AG04450 (cell line): ENCODE measurements around the gene MIR17HG. TPM values are rescaled to one million over a fixed set of nuclear protein-coding genes. Genes with fewer than 3 reads are reported as not detected.

Experiments
- CTCF ChIA-PET: fragments of 300-600, 350-600 bp; formaldehyde crosslinking; extraction: SDS; loops from one replicate; lab custom pipeline; 2022; ENCODE audit warnings: antibody characterized with exemption, inconsistent platforms; lab: Charles Lee
- POLR2A ChIA-PET: fragments of 350-600 bp; formaldehyde crosslinking; extraction: SDS; loops from one replicate; lab custom pipeline; 2021; ENCODE audit warnings: antibody characterized with exemption, inconsistent platforms; lab: Yijun Ruan, JAX
- DNase-seq: peaks from one replicate; pipeline ENCODE4 v3.0.0-alpha.2; 2011; ENCODE audit warnings: low read depth, low spot score
- H3K27ac ChIP-seq: one replicate; pipeline ENCODE4 v1.5.1; 2012; ENCODE audit warnings: low read depth, low read length, control low read depth
- H3K27me3 ChIP-seq: one replicate; pipeline ENCODE4 v1.6.0; 2012; ENCODE audit warnings: low read length; ENCODE audit not compliant: control insufficient read depth, insufficient read depth
- H3K4me3 ChIP-seq: 2 replicates; pipeline ENCODE4 v1.5.1; 2011; ENCODE audit warnings: mild to moderate bottlenecking, low read depth, low read length, control low read depth
- H3K9me3 ChIP-seq: 2 replicates; pipeline ENCODE4 v1.5.1; 2012; ENCODE audit warnings: low read length; ENCODE audit not compliant: control insufficient read depth, insufficient read depth
- CTCF ChIP-seq: IDR thresholded peaks from 2 replicates; pipeline ENCODE4 v1.5.1; 2011; ENCODE audit warnings: low read depth, low read length, control low read depth, inconsistent platforms
- polyA plus RNA-seq: library from polyadenylated mRNA; depleted of rRNA; stranded (reverse); fragments of >200 nt; gene quantifications from 2 replicates; pipeline ENCODE4 v1.2.3, GENCODE V29; 2011; rRNA removed

The MIR17HG gene
- polyA plus RNA-seq, 1 experiment = 1.3 TPM

DNA sequence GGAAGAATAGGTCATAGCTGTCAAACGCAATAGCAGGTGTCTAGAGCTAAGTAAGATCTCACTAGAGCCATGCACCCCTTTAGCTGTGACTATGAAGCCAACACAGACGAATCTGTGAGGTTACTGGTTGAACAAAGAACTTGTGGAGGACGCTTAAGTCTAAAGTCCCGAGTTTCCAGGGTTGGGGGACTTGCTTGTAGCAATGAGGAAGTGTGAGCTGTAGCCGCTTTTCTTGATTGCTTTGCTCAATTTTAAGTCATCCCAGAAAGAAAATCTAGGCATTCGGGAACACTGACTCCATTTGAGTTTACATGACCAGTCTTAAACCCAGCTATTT, 52.5 kb downstream of the MIR17HG start:
- POLR2A ChIA-PET = interaction anchor here (0.7 kb wide), 1 partner anchor 264 kb away, joined by 3 read pairs; no protein-coding TSS in a partner anchor
- Histone ChIP-seq H3K27me3 (peaks cover 20% of the 10 kb centered on the region), H3K27ac (no peak overlapping the region), H3K4me3 (no peak overlapping the region), H3K9me3 (no peaks in the 10 kb centered on the region; the same call in 1 of the 2 replicates)
- no peak for DNase-seq
- CTCF ChIA-PET = interaction anchor here (1.7 kb wide), 1 partner anchor 51 kb away, joined by 4 read pairs; no protein-coding TSS in a partner anchor
- TF ChIP-seq CTCF = no peak

DNA sequence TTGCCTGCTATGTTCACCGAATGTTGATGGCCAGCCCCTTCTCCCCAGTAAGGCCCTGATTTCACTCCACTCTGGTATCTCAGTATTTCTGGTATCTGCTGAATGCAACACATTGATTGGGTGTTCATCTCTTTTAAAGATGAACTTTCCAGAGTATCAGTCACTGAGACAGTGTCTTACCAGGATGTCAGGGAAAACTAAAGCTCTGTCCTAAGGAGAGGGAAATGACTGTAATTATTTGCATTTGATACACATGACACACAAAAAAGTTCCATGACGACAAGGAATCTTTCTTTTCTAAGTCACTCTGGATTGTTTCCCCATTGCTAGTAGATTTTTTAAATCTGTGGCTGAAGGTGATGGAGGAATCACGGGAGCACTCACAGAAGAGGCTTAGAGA, 53.2 kb downstream of the MIR17HG start:
- no peak for DNase-seq
- ChIA-PET POLR2A (no interaction called here), CTCF (interaction anchor here (1.7 kb wide), 1 partner anchor 51 kb away, joined by 4 read pairs; no protein-coding TSS in a partner anchor)
- Histone ChIP-seq H3K27me3 (peaks cover 20% of the 10 kb centered on the region), H3K9me3 (no peaks in the 10 kb centered on the region; the same call in 1 of the 2 replicates), H3K4me3 (no peak overlapping the region), H3K27ac (no peak overlapping the region)
- no peak for TF ChIP-seq CTCF

GRCh38 chr13:91401920-91402319, 54.4 kb downstream of the MIR17HG start:
- no peak for DNase-seq
- no peak for TF ChIP-seq CTCF
- ChIA-PET POLR2A (no interaction called here), CTCF (no interaction called here)
- H3K27me3 ChIP-seq = peaks cover 16% of the 10 kb centered on the region
- no peak overlapping the region for H3K4me3 ChIP-seq
- H3K27ac ChIP-seq = no peak overlapping the region
- no peaks in the 10 kb centered on the region; the same call in 1 of the 2 replicates for H3K9me3 ChIP-seq

Other genes with a start within 250 kb of the MIR17HG start
- 2.9 and 3.6 TPM in 2 replicates for gene GPC5, start 50.9 kb downstream of the MIR17HG start, polyA plus RNA-seq